Ovary (tissue), 9 donors: ENCODE data around the gene HAX1. TPM values are rescaled to one million over a fixed set of nuclear protein-coding genes. Genes with fewer than 3 reads are reported as not detected.

Experiments
- DNase-seq, 5 donors: peaks; one replicate each; pipeline ENCODE4 v3.0.0-alpha.2; 2019 to 2020
- H3K27ac ChIP-seq, 2 donors: fragments of 200-600 bp; one replicate each; pipeline versions ENCODE4 v1.5.1 to v1.8.0; 2019 to 2022
- H3K27me3 ChIP-seq: fragments of 200-600 bp; one replicate; pipeline ENCODE4 v1.8.0; 2022
- H3K36me3 ChIP-seq: fragments of 200-600 bp; sonication (generic); one replicate; pipeline ENCODE4 v1.5.1; 2019
- H3K4me1 ChIP-seq: one replicate; pipeline ENCODE4 v1.8.1; 2013; ENCODE audit warnings: mild to moderate bottlenecking, moderate library complexity; ENCODE audit not compliant: insufficient read depth
- H3K4me3 ChIP-seq: fragments of 200-600 bp; sonication (generic); one replicate; pipeline ENCODE4 v1.5.1; 2017
- H3K9me3 ChIP-seq, 2 donors: fragments of 200-600 bp in 1 of 2; sonication (generic) in 1 of 2; one replicate each; pipeline versions ENCODE4 v1.5.1 to v1.8.1; 2013 to 2019; ENCODE audit warnings: mild to moderate bottlenecking in 1 of 2, moderate library complexity in 1 of 2
- CTCF ChIP-seq, 3 donors: fragments of 450-650 bp in 2 of 3; fragments of 200-600 bp in 1 of 3; IDR thresholded peaks; one replicate each; pipeline versions ENCODE4 v1.5.1 to v1.8.0; 2016 to 2022; ENCODE audit warnings: antibody characterized with exemption in 3 of 3, mild to moderate bottlenecking in 1 of 3
- EP300 ChIP-seq: sonication (generic); formaldehyde crosslinking; IDR thresholded peaks from one replicate; pipeline ENCODE4 v1.6.1; 2017; ENCODE audit warnings: antibody characterized with exemption
- POLR2A ChIP-seq: fragments of 450-650 bp; IDR thresholded peaks from one replicate; pipeline ENCODE4 v1.6.1; 2017; ENCODE audit warnings: antibody characterized with exemption, mild to moderate bottlenecking, moderate library complexity
- WGBS, 3 donors: extraction: QIAGEN DNeasy Blood & Tissue Kit in 1 of 3; methylation state at CpG; one replicate each; pipeline versions ENCODE4 v1.1.5 to v1.1.7; 2013 to 2017; 5-methylcytosine and 5-hydroxymethylcytosine counted together
- intact Hi-C, 4 donors: fragments of 100-400 bp; cut with DNase I; formaldehyde crosslinking; loops; one replicate each; pipeline versions ENCODE4 v1.11.0 to v1.15.1; 2022 to 2023
- polyA plus RNA-seq, 2 donors: library from polyadenylated mRNA; stranded (reverse); fragments of 200-250 nt in 1 of 2; fragments of 350-450 nt in 1 of 2; fragmentation: Illumina TruSeq in 1 of 2; extraction: RNeasy Lipid Tissue Mini Kit (QIAGEN cat#74804) in 1 of 2; gene quantifications; one replicate each; pipeline ENCODE4 v1.2.3, GENCODE V29; 2013 to 2014
- small RNA-seq: library from RNA; depleted of rRNA; stranded (forward); fragments of <200 nt; gene quantifications from one replicate; pipeline ENCODE3, GENCODE V24; 2016
- total RNA-seq, 7 donors: library from RNA; depleted of rRNA in 2 of 7; stranded (reverse); fragments of >200 nt in 2 of 7; fragmentation: NEBNext Ultra II Directional in 3 of 7; extraction: Animal tissue kit (Norgen Biotek cat#: 25700) in 3 of 7; gene quantifications; one replicate each; pipeline versions ENCODE4 v1.1.0 to v1.2.4, GENCODE V29; 2016 to 2023
- donor health status: DM: no; HTN: no; CAD: no; lungs with moderate emphysema.
- donor health status: DM: no; HTN: no; CAD: no.
- donor health status: Bipolar disorder and iron deficiency.
- donor health status: DM: yes; HTN: yes; CAD: no.
- donor health status: DM: no; HTN: no; CAD: no.
- donor health status: DM: yes; HTN: yes; CAD: no.

HAX1 gene
- total and polyA plus RNA-seq, 9 donors = 67.2 to 198 (median 82.7) TPM

GRCh38 chr1:154324241-154324640 lies 51.8 kb downstream of the HAX1 start:
- Histone ChIP-seq H3K27ac (no peak overlapping the region), H3K36me3 (no peaks in the 10 kb centered on the region), H3K27me3 (no peaks in the 10 kb centered on the region), H3K4me1 (peaks cover 17% of the 10 kb centered on the region), H3K9me3 (no peaks in the 10 kb centered on the region), H3K4me3 (peak overlapping the region; percentile 72)
- WGBS, 3 donors = 28 to 62% (median 39%) methylated on average over 2 of the region's 2 CpGs
- TF ChIP-seq CTCF (IDR thresholded peaks at IDR 0.05) (no peak), EP300 (no peak), POLR2A (no peak)
- intact Hi-C loops = loop anchor here in 1 of 4 donors (5.0 kb wide), 1 partner anchor 52 kb away; the partner anchor contains the start of gene HAX1
- peak in 2 of 5 donors; percentile 43 to 48 for DNase-seq

GRCh38 chr1:154324669-154325582 lies 52.5 kb downstream of the HAX1 start, which contains the start of gene ATP8B2:
Gene ATP8B2 (plus strand): TSS chr1:154325525. CDS start chr1:154328142, 2,617 bp downstream.
- H3K36me3 ChIP-seq = no peaks in the 10 kb centered on the region
- peak; percentile 79 to 90 (median 84) for TF ChIP-seq CTCF (IDR thresholded peaks at IDR 0.05)
- no peak for TF ChIP-seq POLR2A
- H3K9me3 ChIP-seq = no peaks in the 10 kb centered on the region
- peak within 1 kb of the TSS; percentile 72 for H3K4me3 ChIP-seq
- intact Hi-C loops = loop anchor here in 2 of 4 donors (5.0 kb wide), 2 partner anchors 53 to 82 kb away; partner anchors contain the start of genes HAX1 (in 1 of the 2) and IL6R (in 1 of the 2)
- peak within 1 kb of the TSS; percentile 94 for H3K27ac ChIP-seq
- H3K4me1 ChIP-seq = peaks cover 17% of the 10 kb centered on the region
- no peaks in the 10 kb centered on the region for H3K27me3 ChIP-seq
- 1% methylated on average over 52 to 56 of the region's 56 CpGs for WGBS, 3 donors
- peak; percentile 79 to 88 (median 87) for DNase-seq

Small RNA genes within 50 kb of the gene (small RNA-seq; reads per million reads assigned to genes)
- gene RF00273 = not detected
- not detected for gene RNU6-121P
- not detected for gene RNU6-239P
- not detected for gene SNORA58B

Other genes starting within 250 kb of the HAX1 start
- under 1 TPM in 2 of 7 donors, not detected in 5; 0.07 to 0.10 TPM for gene NUP210L, start 117.6 kb upstream of the HAX1 start, total RNA-seq
- not detected for gene NUP210L, start 117.6 kb upstream of the HAX1 start, polyA plus RNA-seq
- 100 to 1,000 TPM in 4 of 7 donors, 10 to 100 TPM in 3; 83.8 to 146 (median 120) TPM for gene TPM3, start 80.5 kb upstream of the HAX1 start, total RNA-seq
- gene TPM3, start 80.5 kb upstream of the HAX1 start, polyA plus RNA-seq = 100 to 1,000 TPM in 1 of 2 donors, 10 to 100 TPM in 1; 78.0 to 316 TPM
- 1 to 10 TPM in 1 of 7 donors, not detected in 6; 2.4 TPM for gene CFAP141, start 66.3 kb upstream of the HAX1 start, total RNA-seq
- gene CFAP141, start 66.3 kb upstream of the HAX1 start, polyA plus RNA-seq = not detected
- gene UBAP2L, start 51.7 kb upstream of the HAX1 start, total RNA-seq = 100 to 1,000 TPM in 5 of 7 donors, 10 to 100 TPM in 2; 45.5 to 161 (median 133) TPM
- 100 to 1,000 TPM in 1 of 2 donors, 10 to 100 TPM in 1; 76.4 to 172 TPM for gene UBAP2L, start 51.7 kb upstream of the HAX1 start, polyA plus RNA-seq
- gene AQP10, start 48.5 kb downstream of the HAX1 start, total RNA-seq = 1 to 10 TPM in 1 of 7 donors, under 1 TPM in 1, not detected in 5; 0.23 to 1.0 TPM
- gene AQP10, start 48.5 kb downstream of the HAX1 start, polyA plus RNA-seq = under 1 TPM in 1 of 2 donors, not detected in 1; 0.13 TPM
- gene ATP8B2, start 52.9 kb downstream of the HAX1 start, total RNA-seq = 100 to 1,000 TPM in 1 of 7 donors, 10 to 100 TPM in 6; 59.7 to 112 (median 83.7) TPM
- gene ATP8B2, start 52.9 kb downstream of the HAX1 start, polyA plus RNA-seq = 10 to 100 TPM; 53.0 to 54.7 TPM
- 10 to 100 TPM in 6 of 7 donors, 1 to 10 TPM in 1; 7.5 to 37.0 (median 12.9) TPM for gene IL6R, start 132.7 kb downstream of the HAX1 start, total RNA-seq
- 1 to 10 TPM; 6.5 to 9.1 TPM for gene IL6R, start 132.7 kb downstream of the HAX1 start, polyA plus RNA-seq
- gene TDRD10, start 229.6 kb downstream of the HAX1 start, total RNA-seq = 1 to 10 TPM; 3.1 to 8.7 (median 5.8) TPM
- 1 to 10 TPM; 4.1 to 6.2 TPM for gene TDRD10, start 229.6 kb downstream of the HAX1 start, polyA plus RNA-seq
- gene SHE, start 229.8 kb downstream of the HAX1 start, total RNA-seq = 10 to 100 TPM in 2 of 7 donors, 1 to 10 TPM in 5; 4.3 to 20.5 (median 9.0) TPM
- 10 to 100 TPM in 1 of 2 donors, 1 to 10 TPM in 1; 6.9 to 15.4 TPM for gene SHE, start 229.8 kb downstream of the HAX1 start, polyA plus RNA-seq